GM12878 (cell line): ENCODE measurements around the gene TNS4. TPM values are rescaled to one million over a fixed set of nuclear protein-coding genes. Genes with fewer than 3 reads are reported as not detected.

ENCODE experiments used
- ATAC-seq: fragments of 200-7000 bp; cut with Tn5 transposase; 3 replicates; pipeline ENCODE4 v1.9.1; 2020; ENCODE audit warnings: mild to moderate bottlenecking, moderate library complexity
- BruUV-seq: library from RNA; stranded (reverse); fragments of 400-500 nt; replicated peaks from 2 replicates; lab custom pipeline; 2021; lab: Mats Ljungman, UMichigan
- CTCF ChIA-PET: fragments of 300-600 bp; sonication (Branson Sonifier 250); formaldehyde crosslinking; extraction: SDS; loops from one replicate; lab custom pipeline; 2021; ENCODE audit warnings: inconsistent platforms; lab: Yijun Ruan, JAX
- POLR2A ChIA-PET: fragments of 350-600 bp; formaldehyde crosslinking; extraction: SDS; loops from one replicate; lab custom pipeline; 2021; ENCODE audit warnings: inconsistent platforms; lab: Charles Lee
- RAD21 ChIA-PET: fragments of 300-600 bp; sonication (Branson Sonifier 250); formaldehyde crosslinking; loops from one replicate; lab custom pipeline; 2023; ENCODE audit warnings: antibody characterized with exemption; ENCODE audit not compliant: unreplicated experiment; lab: Charles Lee
- SMC1A ChIA-PET: fragments of 300-600 bp; sonication (Branson Sonifier 250); formaldehyde crosslinking; loops from one replicate; lab custom pipeline; 2023; ENCODE audit not compliant: unreplicated experiment, uncharacterized antibody; lab: Charles Lee
- DNase-seq: peaks from one replicate; pipeline ENCODE4 v3.0.0-alpha.2; 2011; ENCODE audit warnings: low read depth, low spot score
- FAIRE-seq: peaks from 3 replicates; lab custom pipeline; 2011; peaks lifted over from hg19 to GRCh38; lab: Jason Lieb, UNC
- H2AFZ ChIP-seq: 2 replicates; pipeline ENCODE4 v1.6.0; 2011; ENCODE audit warnings: low read depth, low read length, control low read depth; ENCODE audit not compliant: control insufficient read depth
- H3K27ac ChIP-seq: 2 replicates; pipeline ENCODE4 v1.5.1; 2011; ENCODE audit warnings: control low read depth; ENCODE audit not compliant: control insufficient read depth, insufficient read depth
- H3K27me3 ChIP-seq, 2 experiments: replicated peaks in 1 of 2; 2 replicates each; pipeline versions ENCODE4 v1.6.0 to v1.6.1; 2011; ENCODE audit warnings: low read length in 1 of 2; ENCODE audit not compliant: control insufficient read depth in 2 of 2, insufficient read depth in 2 of 2
- H3K36me3 ChIP-seq, 2 experiments: 2 replicates each; pipeline ENCODE4 v1.5.1; 2011; ENCODE audit warnings: low read length in 1 of 2; ENCODE audit not compliant: control insufficient read depth in 2 of 2, insufficient read depth in 2 of 2
- H3K4me1 ChIP-seq: 2 replicates; pipeline ENCODE4 v1.6.1; 2011; ENCODE audit warnings: mild to moderate bottlenecking, low read length, moderate library complexity, mixed read lengths; ENCODE audit not compliant: control insufficient read depth, insufficient read depth
- H3K4me2 ChIP-seq: 2 replicates; pipeline ENCODE4 v1.6.0; 2011; ENCODE audit warnings: control low read depth; ENCODE audit not compliant: control insufficient read depth, insufficient read depth
- H3K4me3 ChIP-seq: fragments of 200-600 bp; sonication (generic); 2 replicates; pipeline ENCODE4 v1.5.1; 2016
- H3K79me2 ChIP-seq: 2 replicates; pipeline ENCODE4 v1.6.0; 2011; ENCODE audit warnings: low read length; ENCODE audit not compliant: control insufficient read depth, insufficient read depth
- H3K9ac ChIP-seq: 2 replicates; pipeline ENCODE4 v1.8.0; 2011; ENCODE audit warnings: low read length, control low read depth, mixed read lengths; ENCODE audit not compliant: control insufficient read depth, insufficient read depth
- H3K9me3 ChIP-seq: replicated peaks from 3 replicates; pipeline ENCODE4 v1.5.1; 2011; ENCODE audit warnings: mild to moderate bottlenecking, low read length; ENCODE audit not compliant: control insufficient read depth, insufficient read depth
- H4K20me1 ChIP-seq: 2 replicates; pipeline ENCODE4 v1.6.0; 2011; ENCODE audit not compliant: control insufficient read depth, insufficient read depth
- BCL11A ChIP-seq: IDR thresholded peaks from 2 replicates; pipeline ENCODE4 v1.6.1; 2011; ENCODE audit warnings: low read depth, low read length
- CEBPZ ChIP-seq: fragments of 150-350 bp; IDR thresholded peaks from 2 replicates; pipeline ENCODE4 v1.6.1; 2016; ENCODE audit warnings: low read depth, low read length
- CHD2 ChIP-seq: IDR thresholded peaks from 2 replicates; pipeline ENCODE4 v1.6.1; 2011; ENCODE audit warnings: low read depth, low read length, improper control_type of control experiment, borderline replicate concordance
- CREB1 ChIP-seq: IDR thresholded peaks from 2 replicates; pipeline ENCODE4 v1.6.1; 2012; ENCODE audit warnings: low read depth, mild to moderate bottlenecking, inconsistent platforms
- MYB ChIP-seq: fragments of 150-350 bp; IDR thresholded peaks from 2 replicates; pipeline ENCODE4 v1.6.1; 2014; ENCODE audit warnings: mild to moderate bottlenecking, low read depth, low read length, borderline replicate concordance
- NFYB ChIP-seq: IDR thresholded peaks from 2 replicates; pipeline ENCODE4 v1.6.1; 2011; ENCODE audit warnings: low read depth, mild to moderate bottlenecking, low read length, improper control_type of control experiment, moderate library complexity; ENCODE audit not compliant: insufficient read depth
- SMC3 ChIP-seq: IDR thresholded peaks from 2 replicates; pipeline ENCODE4 v1.6.1; 2011; ENCODE audit warnings: low read length, improper control_type of control experiment, borderline replicate concordance
- STAT3 ChIP-seq: IDR thresholded peaks from 2 replicates; pipeline ENCODE4 v1.6.1; 2011; ENCODE audit warnings: low read depth, low read length, improper control_type of control experiment
- YBX1 ChIP-seq: fragments of 450-650 bp; IDR thresholded peaks from 2 replicates; pipeline ENCODE4 v1.6.1; 2016; ENCODE audit warnings: antibody characterized with exemption
- ZBTB11 ChIP-seq: fragments of 450-650 bp; formaldehyde crosslinking; IDR thresholded peaks from 2 replicates; pipeline ENCODE4 v1.5.0; 2022; ENCODE audit warnings: mild to moderate bottlenecking, missing genetic modification characterization
- ZNF24 ChIP-seq: fragments of 450-650 bp; IDR thresholded peaks from 2 replicates; pipeline ENCODE4 v1.6.1; 2017; ENCODE audit warnings: antibody characterized with exemption, mild to moderate bottlenecking
- ZNF622 ChIP-seq: fragments of 450-650 bp; IDR thresholded peaks from 2 replicates; pipeline ENCODE4 v1.6.1; 2017; ENCODE audit warnings: mild to moderate bottlenecking, inconsistent platforms
- ZZZ3 ChIP-seq: IDR thresholded peaks from 2 replicates; pipeline ENCODE4 v1.6.1; 2011; ENCODE audit warnings: low read depth; ENCODE audit not compliant: control insufficient read depth, insufficient read length
- WGBS: methylation state at CpG from one replicate; pipeline ENCODE4 v1.1.6; 2016; ENCODE audit warnings: low lambda C conversion rate; ENCODE audit not compliant: insufficient replicate concordance, insufficient coverage; ENCODE audit errors: missing lambda C conversion rate; 5-methylcytosine and 5-hydroxymethylcytosine counted together
- in situ Hi-C: fragments of 300-500 bp; cut with MboI; formaldehyde crosslinking; loops from 9 replicates; pipeline ENCODE4 v1.14.3; 2018; ENCODE audit warnings: mixed read lengths
- intact Hi-C: fragments of 100-400 bp; cut with micrococcal nuclease; formaldehyde crosslinking; loops from one replicate; pipeline ENCODE4 v1.14.2; 2022; ENCODE audit not compliant: unreplicated experiment
- polyA plus RNA-seq, 11 experiments: library from polyadenylated mRNA; depleted of rRNA in 4 of 11; unstranded in 6 of 11; stranded (reverse) in 5 of 11; fragments of >200 nt; fragmentation: Nextera tagmentation in 4 of 11; fragmentation: Illumina TruSeq in 1 of 11; extraction: Ambion mirVana in 4 of 11; extraction: Trizol in 1 of 11; gene quantifications; 1 replicate in 1 of 11; 2 replicates in 10 of 11; pipeline versions ENCODE4 v1.2.1 to v1.2.3, GENCODE V29; 2011 to 2016; ENCODE audit warnings: inconsistent platforms in 2 of 11, missing spikeins in 2 of 11, low read depth in 1 of 11
- total RNA-seq, 4 experiments: library from RNA; depleted of rRNA in 3 of 4; stranded (reverse); fragments of >200 nt in 3 of 4; fragmentation: Illumina TruSeq in 1 of 4; extraction: Trizol in 1 of 4; gene quantifications; 2 replicates each; pipeline versions ENCODE4 v1.2.1 to v1.2.3, GENCODE V29; 2013 to 2021
- TF ChIP-seq, protein P1 (sequence below): IDR thresholded peaks from 2 replicates; pipeline ENCODE4 v1.6.1; 2011; ENCODE audit warnings: borderline replicate concordance, low read depth, mild to moderate bottlenecking, moderate library complexity, low read length; ENCODE audit not compliant: insufficient read depth, poor library complexity, severe bottlenecking

The TNS4 gene
- total and polyA plus RNA-seq, 10 of the 15 experiments (the other 5 are each of a cell fraction or from before 2014, with no cell fraction given), result 0.10 to 0.90 (median 0.68) TPM; not detected in 2

DNA sequence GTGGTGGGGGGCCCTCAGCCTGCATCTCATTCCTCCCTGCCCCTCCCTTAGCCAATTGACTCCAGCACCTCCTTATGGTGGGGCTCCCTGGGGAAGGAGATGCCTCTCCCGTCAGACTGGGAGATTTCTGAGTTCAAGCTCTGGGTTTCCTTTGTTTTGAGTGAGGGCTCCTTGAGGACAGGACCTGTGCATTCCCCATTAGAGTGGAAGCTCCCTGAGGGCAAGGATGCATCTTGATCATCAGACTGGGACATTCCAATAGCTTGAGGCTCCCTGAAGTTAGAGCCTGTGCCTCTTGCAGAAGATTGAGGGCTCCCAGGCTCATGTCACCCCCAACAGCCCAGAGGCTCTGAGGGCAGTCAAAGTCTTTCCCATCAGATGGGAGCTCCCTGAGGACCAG lies 23.6 kb downstream of the TNS4 start:
- ChIA-PET CTCF (interaction anchor here (0.9 to 4.6 kb wide), 10 partner anchors 20 to 100 kb away, joined by 3 to 128 read pairs (median 22); partner anchors contain the start of genes IGFBP4 and TOP2A), POLR2A (no interaction called here), SMC1A (interaction anchor here (0.7 to 7.6 kb wide), 6 partner anchors 8 to 70 kb away, joined by 3 to 108 read pairs (median 12); partner anchors contain the start of gene TNS4), RAD21 (interaction anchor here (2.1 to 6.8 kb wide), 2 partner anchors 55 to 83 kb away, joined by 9 to 131 read pairs; no protein-coding TSS in a partner anchor)
- Histone ChIP-seq H3K4me1 (peaks cover 15% of the 10 kb centered on the region), H3K4me3 (no peak overlapping the region), H2AFZ (no peak overlapping the region), H4K20me1 (no peaks in the 10 kb centered on the region), H3K9ac (no peak overlapping the region), H3K4me2 (no peak overlapping the region), H3K27me3 (no peaks in the 10 kb centered on the region), H3K9me3 (no peaks in the 10 kb centered on the region; the same call in 2 of the 3 replicates), H3K36me3 (no peaks in the 10 kb centered on the region), H3K27ac (no peak overlapping the region), H3K79me2 (no peaks in the 10 kb centered on the region)
- no peak for ATAC-seq
- in situ Hi-C loops, result no loop called here
- FAIRE-seq, result no peak
- BruUV-seq, result no TSS peak
- 53% methylated on average over 1 of the region's 1 CpG for WGBS
- intact Hi-C loops, result no loop called here
- no peak for DNase-seq
- TF ChIP-seq CREB1 (no peak), STAT3 (no peak), ZNF622 (no peak), MYB (no peak), CHD2 (no peak), ZBTB11 (CRISPR knock-in tag) (no peak), NFYB (no peak), CEBPZ (no peak), BCL11A (no peak), YBX1 (no peak), SMC3 (no peak), ZZZ3 (no peak), ZNF24 (no peak)
- TF ChIP-seq, protein P1, sequence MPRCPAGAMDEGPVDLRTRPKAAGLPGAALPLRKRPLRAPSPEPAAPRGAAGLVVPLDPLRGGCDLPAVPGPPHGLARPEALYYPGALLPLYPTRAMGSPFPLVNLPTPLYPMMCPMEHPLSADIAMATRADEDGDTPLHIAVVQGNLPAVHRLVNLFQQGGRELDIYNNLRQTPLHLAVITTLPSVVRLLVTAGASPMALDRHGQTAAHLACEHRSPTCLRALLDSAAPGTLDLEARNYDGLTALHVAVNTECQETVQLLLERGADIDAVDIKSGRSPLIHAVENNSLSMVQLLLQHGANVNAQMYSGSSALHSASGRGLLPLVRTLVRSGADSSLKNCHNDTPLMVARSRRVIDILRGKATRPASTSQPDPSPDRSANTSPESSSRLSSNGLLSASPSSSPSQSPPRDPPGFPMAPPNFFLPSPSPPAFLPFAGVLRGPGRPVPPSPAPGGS, result no peak
